ENCODE measurements around the gene URAD.

The URAD gene

GRCh38 chr13:27997904-27998522, 9.5 kb upstream of the URAD start:
- DNase-seq: no peak

- no peak for DNase-seq
Observed at GRCh38 chr13:27991881-27992280, 3.4 kb upstream of the URAD start.

- DNase-seq: no peak
Observed at GRCh38 chr13:27985600-27985999, 2.9 kb downstream of the URAD start.

GRCh38 chr13:27982361-27982760, 6.1 kb downstream of the URAD start:
- no peak for DNase-seq

- DNase-seq: no peak
Observed at GRCh38 chr13:27981006-27981708, 7.3 kb downstream of the URAD start.

DNA sequence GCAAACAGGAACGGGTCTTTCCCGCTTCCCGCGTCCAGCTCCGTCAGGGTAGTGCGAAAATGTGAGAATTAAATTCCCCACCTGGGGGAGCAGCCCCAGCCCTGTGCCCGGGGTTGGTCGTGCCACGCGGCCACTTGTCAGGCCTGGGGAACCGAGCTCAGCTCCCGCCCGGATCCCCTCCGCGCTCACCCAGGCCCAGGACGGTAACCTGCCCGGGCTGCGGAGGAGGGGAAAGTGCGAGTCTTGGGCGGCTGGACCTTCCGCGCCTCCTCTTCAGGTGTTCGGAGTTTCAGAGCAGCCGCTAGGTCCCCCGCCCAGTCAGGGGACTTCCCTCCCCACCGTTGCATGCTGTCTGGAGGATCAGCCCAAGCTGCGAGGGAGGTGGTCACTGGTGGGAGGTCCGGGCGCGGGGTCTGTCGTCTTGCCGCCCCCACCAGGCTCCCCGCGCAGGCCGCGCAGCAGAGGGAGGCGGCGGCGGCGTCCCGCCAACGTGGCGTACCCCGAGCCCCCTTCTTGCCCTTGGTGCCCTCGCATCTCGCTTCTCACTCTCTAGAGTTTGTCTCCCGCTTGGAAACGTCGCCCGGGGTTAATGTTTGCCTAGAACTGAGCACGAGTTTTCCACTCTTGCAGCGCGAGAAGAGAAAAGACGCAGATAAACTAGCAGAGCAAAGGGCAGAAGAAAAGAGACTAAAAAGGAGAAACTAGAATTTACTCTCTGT, 8.1 kb downstream of the URAD start:
- no peak for DNase-seq

DNA sequence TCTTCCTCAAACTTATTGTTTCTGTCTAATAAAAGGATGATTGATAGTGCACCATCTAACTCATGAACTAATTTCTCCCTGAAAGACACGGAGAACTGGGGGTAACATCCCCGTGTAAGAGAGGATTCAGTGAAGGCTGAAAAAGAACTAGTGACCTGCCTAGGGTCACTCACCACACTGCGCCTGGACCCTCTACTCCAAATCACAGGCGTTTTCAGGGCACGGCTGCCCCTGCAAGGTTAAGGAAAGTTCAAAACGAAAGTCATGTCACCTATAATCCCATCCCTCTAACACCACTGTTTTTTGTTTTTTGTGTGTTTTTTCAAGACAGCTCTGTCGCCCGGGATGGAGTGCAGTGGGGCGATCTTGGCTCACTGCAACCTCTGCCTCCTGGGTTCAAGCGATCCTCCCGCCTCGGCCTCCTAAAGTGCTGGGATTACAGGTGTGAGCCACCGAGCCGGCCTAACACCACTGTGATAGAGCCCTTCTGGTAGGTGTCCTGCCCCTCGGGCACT, 8.7 kb downstream of the URAD start:
- no peak for DNase-seq

DNA sequence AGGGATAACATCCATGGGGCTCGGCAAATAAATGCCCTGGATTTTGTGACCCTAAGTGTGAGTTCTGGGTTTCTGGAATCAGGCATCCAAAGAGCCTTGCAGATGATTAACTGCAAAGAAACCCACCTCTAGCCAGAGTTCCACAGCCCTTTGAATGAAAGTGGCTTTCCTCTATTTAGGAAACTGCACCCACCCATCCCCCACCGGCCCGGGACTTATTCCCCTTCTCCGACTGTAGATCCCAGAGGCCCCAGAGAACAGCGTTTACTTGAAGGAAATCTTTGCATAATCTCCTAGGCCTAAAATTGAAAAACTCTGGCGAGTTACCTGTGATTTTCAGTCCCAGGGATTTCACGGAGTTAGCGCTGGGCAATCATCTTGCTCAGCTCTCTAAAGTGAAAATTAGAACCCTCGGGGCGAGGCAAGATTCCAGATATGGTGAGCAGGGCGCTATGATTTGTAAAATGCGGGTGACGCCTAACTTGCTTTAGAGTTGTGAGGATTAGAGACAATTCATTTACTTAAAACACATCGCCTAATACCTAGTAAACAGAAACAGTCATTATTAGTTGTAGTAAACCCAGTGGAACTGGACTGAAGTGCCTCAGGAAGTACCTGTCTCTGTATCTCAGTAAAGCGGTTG, 9.4 kb downstream of the URAD start:
- DNase-seq: no peak

DNA sequence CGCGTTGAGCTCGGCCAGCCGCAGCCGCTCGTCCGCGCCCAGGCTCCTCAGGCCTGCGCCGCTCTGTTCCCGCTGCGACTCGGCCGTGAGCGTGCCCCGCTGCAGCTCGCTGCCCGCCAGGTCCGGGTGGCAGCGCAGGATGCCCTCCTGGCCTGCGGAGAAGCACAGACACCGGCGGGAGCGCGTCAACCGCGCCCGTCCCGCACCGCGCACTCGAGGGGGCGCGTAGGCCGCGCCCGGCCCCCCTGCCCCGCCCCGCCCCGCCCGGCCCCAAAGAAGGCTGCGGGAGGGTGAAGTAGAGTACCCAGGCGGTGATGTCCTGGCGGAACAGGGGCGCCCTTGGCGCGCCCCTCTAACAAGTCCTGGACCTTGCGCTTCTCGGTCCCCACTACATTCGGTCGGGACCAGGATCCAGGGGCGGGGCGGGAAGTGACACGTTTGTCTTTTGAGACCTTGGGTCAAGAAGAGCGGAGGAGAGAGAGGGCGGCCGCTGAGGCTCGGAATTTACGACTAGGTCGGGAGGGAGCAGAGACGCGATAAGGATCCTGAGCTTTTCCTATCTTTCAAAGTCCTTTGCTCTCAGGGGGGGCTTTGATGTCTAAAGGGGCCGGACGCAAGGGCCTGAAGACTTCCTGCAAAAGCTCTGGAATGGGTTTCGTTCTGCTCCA, 10.1 kb downstream of the URAD start:
- no peak for DNase-seq

DNA sequence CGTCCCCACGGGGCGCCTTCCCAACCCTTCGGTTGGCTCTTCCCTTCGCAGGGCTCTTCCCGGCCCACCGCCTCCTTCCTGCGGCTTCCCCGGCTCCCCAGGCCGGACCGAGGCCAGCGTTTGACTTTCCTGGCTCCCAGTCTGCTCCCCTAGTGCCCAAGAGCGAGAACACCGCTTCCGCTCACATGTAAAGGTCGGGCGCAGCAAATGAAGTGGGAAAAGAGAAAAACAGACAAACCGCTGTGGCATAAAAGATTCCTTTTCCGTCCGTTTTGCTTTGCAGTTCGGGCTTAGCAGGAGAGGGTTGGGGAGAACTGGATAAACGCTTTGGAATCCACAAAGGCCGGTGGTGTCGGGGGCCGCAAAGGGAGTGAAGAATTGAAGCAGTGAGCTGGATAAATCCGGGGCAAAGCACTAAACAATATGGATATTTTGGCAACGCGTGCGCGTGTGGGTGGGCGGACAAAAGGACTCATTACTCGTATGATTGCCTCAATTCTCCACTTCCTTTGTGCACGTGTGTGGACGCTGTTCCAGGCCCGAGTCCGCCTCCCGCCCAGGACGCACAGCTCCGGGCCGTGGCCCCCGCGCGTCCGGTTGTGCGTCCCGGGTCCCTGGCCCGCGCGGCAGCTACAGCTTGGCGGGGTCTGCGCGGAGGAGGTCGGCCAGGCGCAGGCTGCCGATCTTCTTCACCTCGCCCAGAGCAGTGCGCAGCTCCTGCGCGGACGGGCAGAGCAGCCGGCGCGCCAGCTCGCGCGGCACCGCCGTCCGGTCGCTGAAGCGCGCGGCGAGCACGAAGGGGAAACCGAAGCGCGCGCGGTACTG, 10.8 kb downstream of the URAD start:
- no peak for DNase-seq

DNA sequence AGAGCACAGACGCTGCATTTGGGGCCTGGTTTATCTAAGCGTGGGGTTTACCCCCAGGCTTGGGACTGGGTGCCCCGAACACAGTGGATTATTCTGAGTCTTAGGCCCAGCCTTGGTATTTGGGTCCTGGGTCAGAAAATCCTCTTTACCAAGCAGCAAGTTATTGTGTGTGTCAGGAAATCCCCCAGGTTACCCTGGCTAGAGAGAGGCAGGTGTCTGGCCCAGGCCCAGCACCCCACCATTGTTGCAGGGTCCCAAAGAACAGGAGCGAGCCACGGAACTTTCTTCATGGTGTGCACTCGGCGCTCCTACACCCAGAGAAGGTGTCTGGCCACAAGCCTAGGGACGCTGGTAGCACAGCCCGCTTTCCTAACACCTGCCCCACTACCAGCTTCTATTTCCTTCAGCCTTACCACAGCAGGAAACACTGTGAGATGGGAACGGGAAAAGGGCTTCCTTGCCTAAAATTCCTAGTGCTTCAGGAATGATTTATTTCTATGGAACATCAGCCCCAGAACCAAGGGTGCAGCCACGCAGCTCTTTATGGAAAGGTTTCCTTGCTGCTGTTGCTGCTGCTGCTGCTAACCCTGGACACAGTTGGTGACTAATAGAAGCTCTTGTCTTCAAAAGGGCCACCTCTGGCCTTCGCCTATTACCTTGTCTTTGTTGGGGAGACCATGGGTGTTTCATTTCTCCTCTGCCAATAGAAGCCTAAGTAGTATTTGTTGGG, 12.0 kb downstream of the URAD start:
- DNase-seq: no peak

DNA sequence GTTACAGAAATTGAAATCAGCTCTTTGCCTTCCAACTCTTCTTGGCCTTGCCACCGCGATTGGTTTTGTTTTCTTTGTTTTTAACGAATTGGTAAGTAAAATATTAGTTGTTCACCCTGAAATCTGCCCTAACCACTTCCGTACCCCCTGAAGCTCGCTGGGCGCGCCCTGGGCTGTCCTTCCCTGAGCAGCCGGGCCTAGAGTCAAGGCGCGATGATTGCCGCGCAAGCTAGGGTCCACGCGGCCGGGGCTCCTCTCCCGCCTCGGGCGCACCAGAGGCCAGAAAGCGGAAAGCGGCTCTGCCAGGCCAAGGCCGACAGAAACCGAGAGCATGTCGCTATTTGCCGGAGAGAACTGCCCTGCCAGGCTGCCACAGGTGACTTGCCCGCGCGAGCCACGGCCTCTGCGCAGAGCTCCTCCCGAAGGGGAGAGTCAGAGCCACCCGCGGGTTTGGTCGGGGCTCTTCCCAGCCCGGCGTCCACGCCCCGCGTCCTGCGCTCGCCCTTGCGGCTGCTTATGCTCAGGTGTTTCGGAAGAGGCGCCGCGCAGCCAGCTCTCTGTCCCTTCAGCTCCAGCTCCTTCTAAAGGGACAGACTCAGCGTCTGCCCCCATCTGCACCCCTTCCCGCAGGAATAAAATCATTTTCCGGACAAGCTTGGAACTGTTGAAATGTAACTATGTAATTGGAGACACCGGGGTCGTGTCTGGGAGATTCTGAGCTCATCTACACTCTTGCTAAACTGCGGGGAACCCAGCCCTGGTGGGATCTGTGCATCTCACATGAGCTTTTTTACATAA, 12.7 kb downstream of the URAD start:
- DNase-seq: no peak

GRCh38 chr13:27973961-27974662, 14.4 kb downstream of the URAD start:
- no peak for DNase-seq

GRCh38 chr13:27973291-27973690, 15.2 kb downstream of the URAD start:
- no peak for DNase-seq

DNA sequence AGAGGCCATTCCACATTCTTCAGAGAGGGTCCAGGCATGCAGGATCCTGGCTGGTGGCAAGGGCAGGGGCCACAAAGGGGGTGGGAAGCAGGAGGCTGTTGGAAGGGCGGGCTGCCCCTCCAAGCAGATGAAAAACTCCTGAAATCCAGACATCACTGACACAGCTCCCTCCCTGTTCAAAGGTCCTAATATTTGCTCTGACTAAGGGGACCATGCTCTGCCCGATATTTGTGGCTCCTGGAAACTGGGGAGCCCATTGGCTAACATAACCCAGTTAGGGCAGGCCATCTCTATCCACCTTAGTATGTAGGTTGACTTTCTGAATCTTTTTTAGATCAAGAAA, 16.0 kb downstream of the URAD start:
- DNase-seq: no peak

GRCh38 chr13:27971776-27972477, 16.6 kb downstream of the URAD start:
- DNase-seq: no peak

GRCh38 chr13:27971236-27971645, 17.3 kb downstream of the URAD start:
- DNase-seq: no peak

- no peak for DNase-seq
Observed at GRCh38 chr13:27970382-27971235, 17.9 kb downstream of the URAD start.

Data from central memory CD4-positive, alpha-beta T cell (primary cell).